IMR-90 (cell line): ENCODE measurements around the gene HMCN1. TPM values are rescaled to one million over a fixed set of nuclear protein-coding genes. Genes with fewer than 3 reads are reported as not detected.

ENCODE experiments used
- ATAC-seq: fragments of 200-7000 bp; cut with Tn5 transposase; 2 replicates; pipeline ENCODE4 v1.9.1; 2020; ENCODE audit warnings: low read depth, mild to moderate bottlenecking, moderate library complexity
- BruUV-seq: library from RNA; stranded (reverse); fragments of 400-500 nt; replicated peaks from 2 replicates; lab custom pipeline; 2021; lab: Mats Ljungman, UMichigan
- CTCF ChIA-PET: fragments of 300-600 bp; formaldehyde crosslinking; extraction: SDS; loops from one replicate; lab custom pipeline; 2021; ENCODE audit warnings: antibody characterized with exemption; lab: Yijun Ruan, JAX
- POLR2A ChIA-PET: fragments of 300-600 bp; sonication (Branson Sonifier 250); formaldehyde crosslinking; loops from one replicate; lab custom pipeline; 2022; ENCODE audit warnings: antibody characterized with exemption; ENCODE audit not compliant: unreplicated experiment; lab: Charles Lee
- DNase-seq: peaks from one replicate; pipeline ENCODE4 v3.0.0; 2013
- H2AFZ ChIP-seq: replicated peaks from 2 replicates; pipeline ENCODE3; 2013; ENCODE audit warnings: low read length, mild to moderate bottlenecking; ENCODE audit not compliant: poor library complexity
- H2AK5ac ChIP-seq: 2 replicates; pipeline ENCODE4 v1.6.1; 2013; ENCODE audit warnings: low read depth, low read length, inconsistent platforms
- H2AK9ac ChIP-seq: replicated peaks from 2 replicates; pipeline ENCODE3; 2013; ENCODE audit warnings: mild to moderate bottlenecking, low read depth, low read length, moderate library complexity; ENCODE audit not compliant: poor library complexity
- H2BK120ac ChIP-seq: 2 replicates; pipeline ENCODE4 v1.6.1; 2013; ENCODE audit warnings: low read depth, low read length, inconsistent platforms
- H2BK15ac ChIP-seq: 3 replicates; pipeline ENCODE4 v1.6.1; 2013; ENCODE audit warnings: low read depth, low read length, inconsistent platforms
- H2BK20ac ChIP-seq: 2 replicates; pipeline ENCODE4 v1.6.1; 2013; ENCODE audit warnings: low read depth, mild to moderate bottlenecking, inconsistent platforms, low read length, moderate library complexity
- H2BK5ac ChIP-seq: 2 replicates; pipeline ENCODE4 v1.6.1; 2013; ENCODE audit warnings: mild to moderate bottlenecking, low read depth, low read length, inconsistent platforms; ENCODE audit not compliant: poor library complexity, severe bottlenecking
- H3K14ac ChIP-seq: replicated peaks from 2 replicates; pipeline ENCODE4 v1.6.1; 2013; ENCODE audit warnings: low read depth, low read length, inconsistent platforms
- H3K18ac ChIP-seq: 2 replicates; pipeline ENCODE4 v1.6.1; 2013; ENCODE audit warnings: low read depth, low read length, control low read depth
- H3K23ac ChIP-seq: 2 replicates; pipeline ENCODE4 v1.6.1; 2013; ENCODE audit warnings: low read depth, low read length, inconsistent platforms
- H3K27ac ChIP-seq: 2 replicates; pipeline ENCODE4 v1.5.1; 2013; ENCODE audit warnings: mild to moderate bottlenecking, control low read depth, low read length; ENCODE audit not compliant: insufficient read depth
- H3K27me3 ChIP-seq: 2 replicates; pipeline ENCODE4 v1.6.1; 2013; ENCODE audit warnings: low read length; ENCODE audit not compliant: control insufficient read depth, insufficient read depth
- H3K36me3 ChIP-seq: 2 replicates; pipeline ENCODE4 v1.6.1; 2013; ENCODE audit warnings: low read length, mixed read lengths; ENCODE audit not compliant: control insufficient read depth, insufficient read depth
- H3K4ac ChIP-seq: 2 replicates; pipeline ENCODE4 v1.6.1; 2013; ENCODE audit warnings: low read depth, low read length, inconsistent platforms
- H3K4me1 ChIP-seq: 2 replicates; pipeline ENCODE4 v1.6.1; 2013; ENCODE audit warnings: low read length, mixed read lengths; ENCODE audit not compliant: control insufficient read depth, insufficient read depth
- H3K4me2 ChIP-seq: 2 replicates; pipeline ENCODE4 v1.6.1; 2013; ENCODE audit warnings: low read depth, mild to moderate bottlenecking, control low read depth, low read length, moderate library complexity
- H3K4me3 ChIP-seq: 2 replicates; pipeline ENCODE4 v1.5.1; 2013; ENCODE audit warnings: low read depth, mild to moderate bottlenecking, control low read depth, low read length, moderate library complexity; ENCODE audit not compliant: insufficient read depth
- H3K56ac ChIP-seq: 2 replicates; pipeline ENCODE4 v1.6.1; 2013; ENCODE audit warnings: low read length, inconsistent platforms; ENCODE audit not compliant: insufficient read depth; ENCODE audit errors: extremely low read depth
- H3K79me1 ChIP-seq, 2 experiments: 2 replicates each; pipeline ENCODE4 v1.6.1; 2013; ENCODE audit warnings: low read length in 2 of 2, inconsistent platforms in 1 of 2, low read depth in 1 of 2
- H3K9ac ChIP-seq: 2 replicates; pipeline ENCODE4 v1.6.1; 2013; ENCODE audit warnings: low read depth, low read length, control low read depth
- H3K9me1 ChIP-seq: 2 replicates; pipeline ENCODE4 v1.6.1; 2013; ENCODE audit warnings: low read length, inconsistent platforms; ENCODE audit not compliant: insufficient read depth
- H3K9me3 ChIP-seq: 2 replicates; pipeline ENCODE4 v1.6.1; 2013; ENCODE audit warnings: low read length; ENCODE audit not compliant: control insufficient read depth, insufficient read depth
- H4K20me1 ChIP-seq: 2 replicates; pipeline ENCODE4 v1.6.1; 2013; ENCODE audit warnings: low read length, inconsistent platforms; ENCODE audit not compliant: insufficient read depth
- H4K5ac ChIP-seq: 2 replicates; pipeline ENCODE4 v1.6.1; 2013; ENCODE audit warnings: mild to moderate bottlenecking, low read depth, low read length, control low read depth
- H4K8ac ChIP-seq, 2 experiments: 2 replicates each; pipeline ENCODE4 v1.6.1; 2013; ENCODE audit warnings: low read depth in 2 of 2, low read length in 2 of 2, control low read depth in 1 of 2, inconsistent platforms in 1 of 2
- H4K91ac ChIP-seq: 2 replicates; pipeline ENCODE4 v1.6.1; 2013; ENCODE audit warnings: low read depth, low read length, inconsistent platforms; ENCODE audit not compliant: insufficient read depth
- BHLHE40 ChIP-seq: fragments of 150-350 bp; IDR thresholded peaks from 2 replicates; pipeline ENCODE4 v1.6.1; 2016; ENCODE audit warnings: mild to moderate bottlenecking, low read depth, low read length
- CEBPB ChIP-seq: IDR thresholded peaks from 2 replicates; pipeline ENCODE4 v1.6.1; 2012; ENCODE audit warnings: low read depth, low read length, improper control_type of control experiment
- FOS ChIP-seq: fragments of 150-350 bp; IDR thresholded peaks from 2 replicates; pipeline ENCODE4 v1.6.1; 2016; ENCODE audit warnings: low read depth, low read length
- RAD21 ChIP-seq: IDR thresholded peaks from 2 replicates; pipeline ENCODE4 v1.6.1; 2012; ENCODE audit warnings: low read length, improper control_type of control experiment
- WGBS, 2 experiments: methylation state at CpG; one replicate each; pipeline versions ENCODE4 v1.1.5 to v1.1.7; 2013; ENCODE audit warnings: missing lambda C conversion rate in 2 of 2; ENCODE audit not compliant: insufficient read length in 1 of 2; ENCODE audit errors: extremely low coverage in 2 of 2; 5-methylcytosine and 5-hydroxymethylcytosine counted together
- dilution Hi-C: fragments of 300-500 bp; cut with HindIII; formaldehyde crosslinking; loops from one replicate; pipeline ENCODE4 v1.14.3; 2018; ENCODE audit warnings: low sequenced_read_pairs; ENCODE audit not compliant: unreplicated experiment
- in situ Hi-C: fragments of 300-500 bp; cut with MboI; formaldehyde crosslinking; loops from 3 replicates; pipeline ENCODE4 v1.14.3; 2019; ENCODE audit warnings: low sequenced_read_pairs, inconsistent platforms, mixed read lengths
- intact Hi-C: fragments of 100-400 bp; cut with micrococcal nuclease; formaldehyde crosslinking; loops from 2 replicates; pipeline ENCODE4 v1.10.0; 2022
- polyA plus RNA-seq, 3 experiments: library from polyadenylated mRNA; depleted of rRNA; stranded (reverse); fragments of >200 nt; gene quantifications; 2 replicates each; pipeline ENCODE4 v1.2.3, GENCODE V29; 2012; ENCODE audit warnings: low replicate concordance in 1 of 3
- total RNA-seq: library from RNA; depleted of rRNA; stranded (reverse); fragments of >200 nt; gene quantifications from 2 replicates; pipeline ENCODE4 v1.2.3, GENCODE V29; 2012

HMCN1 gene
- total and polyA plus RNA-seq, 2 of the 4 experiments (the other 2 are of a cell fraction): 6.1 to 11.7 TPM

- no peak overlapping the region for H2BK15ac ChIP-seq
- H3K4me2 ChIP-seq: no peak overlapping the region
- H4K91ac ChIP-seq: no peak overlapping the region
- H3K27me3 ChIP-seq: no peaks in the 10 kb centered on the region
- no peaks in the 10 kb centered on the region for H3K79me1 ChIP-seq
- intact Hi-C loops (no loop called here), in situ Hi-C loops (no loop called here), dilution Hi-C loops (no loop called here)
- no peak overlapping the region for H3K14ac ChIP-seq
- no peak overlapping the region for H3K56ac ChIP-seq
- no peak overlapping the region for H2AFZ ChIP-seq
- no peak overlapping the region for H3K23ac ChIP-seq
- H3K4ac ChIP-seq: no peak overlapping the region
- no peak overlapping the region for H3K4me3 ChIP-seq
- H3K9ac ChIP-seq: no peak overlapping the region
- no peak overlapping the region for H2AK9ac ChIP-seq
- no peaks in the 10 kb centered on the region for H3K9me3 ChIP-seq
- DNase-seq: no peak
- no peaks in the 10 kb centered on the region for H3K9me1 ChIP-seq
- H4K5ac ChIP-seq: no peak overlapping the region
- ChIA-PET POLR2A (no interaction called here), CTCF (no interaction called here)
- no peak overlapping the region for H2BK5ac ChIP-seq
- H3K4me1 ChIP-seq: peaks cover 2% of the 10 kb centered on the region; the same call in 1 of the 2 replicates
- no peak overlapping the region for H2BK20ac ChIP-seq
- no peak overlapping the region for H2AK5ac ChIP-seq
- no TSS peak for BruUV-seq
- no peak for ATAC-seq
- no CpG with 5 or more reads among the region's 1 CpG for whole genome bisulfite sequencing, 2 experiments
- no peak overlapping the region for H3K27ac ChIP-seq
- no peaks in the 10 kb centered on the region for H3K36me3 ChIP-seq
- no peak overlapping the region for H3K18ac ChIP-seq
- no peak overlapping the region for H2BK120ac ChIP-seq
- H4K20me1 ChIP-seq: no peaks in the 10 kb centered on the region
- no peak for TF ChIP-seq FOS
- no peak for TF ChIP-seq RAD21
- no peak for TF ChIP-seq CEBPB
- TF ChIP-seq BHLHE40: no peak
- no peak overlapping the region for H4K8ac ChIP-seq
Measured at GRCh38 chr1:185767508-185768120, 33.4 kb downstream of the HMCN1 start.
